NB4 (cell line): Measurements from ENCODE around the gene CNOT6L.

Experiments used
- DNase-seq: peaks from one replicate; pipeline ENCODE4 v3.0.0; 2010; ENCODE audit warnings: low read depth
- H3K4me3 ChIP-seq: one replicate; pipeline ENCODE4 v1.5.1; 2011; ENCODE audit warnings: mild to moderate bottlenecking, low read depth, low read length, moderate library complexity
- MYC ChIP-seq: IDR thresholded peaks from 2 replicates; pipeline ENCODE4 v1.6.1; 2011; ENCODE audit warnings: low read depth, low read length
- POLR2A ChIP-seq: IDR thresholded peaks from 2 replicates; pipeline ENCODE4 v1.6.1; 2011; ENCODE audit warnings: mild to moderate bottlenecking; ENCODE audit not compliant: insufficient read length; ENCODE audit errors: extremely low read depth
- TF ChIP-seq, protein P1 (sequence below): IDR thresholded peaks from one replicate; pipeline ENCODE4 v1.5.1; 2012; ENCODE audit warnings: low read depth, low read length
- TF ChIP-seq, protein P2 (sequence below): IDR thresholded peaks from 2 replicates; pipeline ENCODE4 v1.6.1; 2011; ENCODE audit warnings: low read depth, low read length

CNOT6L gene

DNA sequence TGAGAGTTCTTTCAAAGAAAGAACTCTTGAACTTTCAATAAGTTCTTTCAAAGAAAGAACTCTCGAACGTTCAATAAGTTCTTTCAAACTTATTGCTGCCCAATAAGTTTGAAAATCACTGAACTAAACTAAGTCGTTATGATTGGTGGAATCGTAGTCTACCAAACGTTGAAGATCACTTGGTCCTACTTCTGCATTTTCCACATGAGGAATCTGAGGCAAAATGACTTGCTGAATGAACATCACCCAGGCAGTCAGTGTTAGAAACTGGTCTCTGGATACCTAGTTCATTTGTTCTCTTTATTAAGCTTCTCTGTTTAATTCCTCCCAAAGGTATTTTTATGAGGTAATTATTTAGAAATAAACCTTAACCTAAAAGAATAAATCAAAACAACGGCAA lies 7.1 kb upstream of the CNOT6L start:
- no peak for TF ChIP-seq POLR2A
- TF ChIP-seq MYC: no peak
- TF ChIP-seq, protein P1, sequence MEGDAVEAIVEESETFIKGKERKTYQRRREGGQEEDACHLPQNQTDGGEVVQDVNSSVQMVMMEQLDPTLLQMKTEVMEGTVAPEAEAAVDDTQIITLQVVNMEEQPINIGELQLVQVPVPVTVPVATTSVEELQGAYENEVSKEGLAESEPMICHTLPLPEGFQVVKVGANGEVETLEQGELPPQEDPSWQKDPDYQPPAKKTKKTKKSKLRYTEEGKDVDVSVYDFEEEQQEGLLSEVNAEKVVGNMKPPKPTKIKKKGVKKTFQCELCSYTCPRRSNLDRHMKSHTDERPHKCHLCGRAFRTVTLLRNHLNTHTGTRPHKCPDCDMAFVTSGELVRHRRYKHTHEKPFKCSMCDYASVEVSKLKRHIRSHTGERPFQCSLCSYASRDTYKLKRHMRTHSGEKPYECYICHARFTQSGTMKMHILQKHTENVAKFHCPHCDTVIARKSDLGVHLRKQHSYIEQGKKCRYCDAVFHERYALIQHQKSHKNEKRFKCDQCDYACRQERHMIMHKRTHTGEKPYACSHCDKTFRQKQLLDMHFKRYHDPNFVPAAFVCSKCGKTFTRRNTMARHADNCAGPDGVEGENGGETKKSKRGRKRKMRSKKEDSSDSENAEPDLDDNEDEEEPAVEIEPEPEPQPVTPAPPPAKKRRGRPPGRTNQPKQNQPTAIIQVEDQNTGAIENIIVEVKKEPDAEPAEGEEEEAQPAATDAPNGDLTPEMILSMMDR: no peak
- TF ChIP-seq, protein P2, sequence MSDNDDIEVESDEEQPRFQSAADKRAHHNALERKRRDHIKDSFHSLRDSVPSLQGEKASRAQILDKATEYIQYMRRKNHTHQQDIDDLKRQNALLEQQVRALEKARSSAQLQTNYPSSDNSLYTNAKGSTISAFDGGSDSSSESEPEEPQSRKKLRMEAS: no peak
- no peak overlapping the region for H3K4me3 ChIP-seq
- no peak for DNase-seq

DNA sequence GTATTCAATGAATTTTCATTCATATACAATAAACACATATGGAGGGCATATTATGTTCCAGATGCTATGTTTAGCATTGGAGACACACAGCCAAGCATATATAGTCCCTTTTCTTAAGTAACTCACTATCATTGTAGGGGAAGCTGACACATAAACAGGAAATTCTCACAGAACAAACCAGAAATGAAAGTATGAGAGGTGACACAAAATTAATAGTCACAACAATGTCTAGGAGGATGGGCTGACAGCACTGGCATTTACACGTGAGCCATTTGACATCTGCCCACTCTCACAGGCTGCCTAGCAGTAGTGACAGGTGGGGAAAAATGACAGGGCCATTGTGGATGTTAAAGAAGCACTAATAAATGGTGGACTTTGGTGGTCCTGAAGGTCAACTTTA lies 2.6 kb upstream of the CNOT6L start:
- no peak overlapping the region for H3K4me3 ChIP-seq
- TF ChIP-seq, protein P2: no peak
- TF ChIP-seq, protein P1: no peak
- TF ChIP-seq POLR2A (no peak), MYC (no peak)
- peak; percentile 3 for DNase-seq

DNA sequence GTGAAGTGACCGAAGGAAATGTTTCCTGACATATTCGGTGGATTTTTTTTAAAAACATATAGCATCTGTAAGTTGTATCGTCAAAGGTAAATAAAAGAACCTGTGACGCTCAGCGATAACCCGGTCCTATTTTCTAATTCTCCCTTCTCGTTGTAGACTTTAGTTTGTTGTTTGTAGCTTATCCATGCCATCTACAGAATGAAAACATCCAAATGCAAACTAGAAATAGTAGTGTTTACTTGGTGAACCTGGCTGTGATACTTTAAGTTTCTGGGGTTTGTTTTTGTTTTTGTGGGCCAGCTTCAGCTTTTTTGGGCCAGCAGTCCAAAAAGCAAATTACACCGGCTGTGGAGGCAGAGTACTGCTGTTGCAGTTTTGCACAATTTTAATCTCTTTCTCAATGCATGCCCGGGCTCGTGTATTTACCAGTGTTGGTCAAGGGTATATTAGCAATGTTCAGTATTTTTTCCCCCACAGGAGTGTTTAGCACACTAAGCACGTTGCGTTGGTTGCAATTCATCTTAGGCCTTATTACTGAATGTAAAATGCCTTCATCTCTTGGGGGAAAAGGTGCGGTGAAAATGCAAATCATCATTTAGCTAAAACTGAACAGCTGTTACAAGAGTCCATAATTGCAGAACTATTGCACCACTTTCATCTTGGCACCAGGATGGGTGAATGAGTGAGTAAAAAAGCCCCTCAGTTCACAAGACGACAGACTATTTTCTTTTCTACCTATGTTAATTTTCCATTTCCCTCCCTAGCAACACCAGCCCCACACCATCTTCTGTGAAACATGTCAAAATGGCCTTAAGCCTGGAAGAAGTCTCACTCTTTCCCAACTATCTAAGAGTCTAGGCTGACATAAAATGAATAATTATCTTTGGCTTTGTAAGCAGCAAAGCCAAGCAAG lies 1.7 kb upstream of the CNOT6L start:
- TF ChIP-seq POLR2A: no peak
- TF ChIP-seq, protein P2: 0 out of 2 replicates have a peak, but pooled peaks have one; percentile 8
- TF ChIP-seq, protein P1: no peak
- TF ChIP-seq MYC: no peak
- peak overlapping the region; percentile 84 for H3K4me3 ChIP-seq
- DNase-seq: peak; percentile 45

DNA sequence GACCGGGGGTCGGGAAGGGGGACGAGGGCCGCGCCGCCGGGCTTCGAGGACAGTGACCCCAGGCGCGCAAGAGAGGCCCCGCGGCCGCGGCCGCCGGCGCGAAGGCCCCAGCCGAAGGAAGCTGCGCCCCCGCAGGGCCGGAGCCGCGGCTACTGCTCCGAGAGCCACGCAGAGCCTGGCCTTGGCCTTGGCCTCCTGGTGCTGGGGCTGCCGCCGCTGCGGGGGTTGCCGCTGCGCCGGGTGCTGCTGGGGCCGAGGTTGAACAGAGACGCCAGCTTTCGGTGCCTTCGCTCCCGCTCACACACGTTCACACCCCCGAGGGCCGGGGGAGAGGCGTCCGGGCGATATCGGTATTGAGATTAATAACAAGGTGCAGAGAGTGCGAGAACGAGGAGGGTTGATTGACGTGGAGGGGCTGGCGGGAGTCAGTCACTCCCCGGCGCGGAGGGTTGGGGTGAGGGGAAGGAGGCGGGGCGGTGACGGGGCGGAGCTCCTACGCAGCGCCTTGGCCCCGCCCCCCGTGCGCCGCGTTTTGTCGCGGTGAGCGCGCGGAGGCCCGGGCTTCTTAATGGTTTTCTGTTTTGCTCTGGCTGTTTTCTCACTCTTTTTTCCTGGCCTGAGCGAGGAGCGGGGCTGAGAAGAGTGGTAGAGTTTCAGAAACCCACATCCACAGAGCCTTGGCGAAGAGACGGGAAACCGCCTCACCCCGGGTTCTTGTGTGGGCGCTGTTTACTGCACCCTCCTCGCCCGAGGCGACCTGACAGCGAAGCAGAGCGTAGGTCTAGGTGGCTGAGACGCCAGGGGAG lies 878 bp upstream of the CNOT6L start:
- TF ChIP-seq MYC (no peak), POLR2A (peak; percentile 76)
- TF ChIP-seq, protein P1: no peak
- peak; percentile 93 for DNase-seq
- H3K4me3 ChIP-seq: peak overlapping the region; percentile 84

DNA sequence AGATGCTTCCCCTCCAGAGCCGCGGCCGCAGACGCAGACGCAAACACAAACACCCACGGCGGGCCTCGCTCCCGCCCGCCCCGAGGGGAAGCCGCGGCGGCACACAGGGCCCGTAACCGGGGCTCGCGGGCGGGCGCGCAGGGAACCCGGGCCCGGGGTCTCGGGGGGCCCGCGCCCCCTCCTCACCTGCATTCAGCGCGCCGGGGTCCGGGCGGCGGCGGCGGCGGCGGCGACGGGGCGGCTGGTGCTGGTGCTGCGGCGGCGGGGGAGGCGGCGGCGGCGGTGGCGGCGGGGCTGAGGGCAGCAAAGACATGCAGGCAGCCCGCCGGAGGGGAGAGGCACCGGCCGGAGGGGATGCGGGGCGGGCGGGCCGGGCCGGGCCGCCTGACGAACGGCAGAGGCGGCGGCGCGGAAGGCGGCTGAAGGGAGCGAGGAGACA lies 255 bp upstream of the CNOT6L start:
- peak overlapping the region; percentile 86 for H3K4me3 ChIP-seq
- no peak for DNase-seq
- TF ChIP-seq, protein P1: no peak
- TF ChIP-seq, protein P2: no peak
- no peak for TF ChIP-seq POLR2A
- TF ChIP-seq MYC: no peak
